Right lobe of liver (tissue), 6 donors: ENCODE data around the gene ZNF101. TPM values are rescaled to one million over a fixed set of nuclear protein-coding genes. Genes with fewer than 3 reads are reported as not detected.
"Not testable (repeated sequence)": the region's sequence is repeated elsewhere in the genome, so short reads cannot be mapped to it uniquely, and the experiment has no call there.

Experiments used
- ATAC-seq, 4 donors: fragments of 200-7000 bp; cut with Tn5 transposase; one replicate each; pipeline ENCODE4 v1.9.1; 2020; ENCODE audit warnings: mild to moderate bottlenecking in 4 of 4, moderate library complexity in 4 of 4
- DNase-seq, 3 donors: peaks; one replicate each; pipeline ENCODE4 v3.0.0-alpha.2; 2020
- H3K27ac ChIP-seq, 3 donors: fragments of 200-600 bp; one replicate each; pipeline ENCODE4 v1.8.0; 2022
- H3K27me3 ChIP-seq, 2 donors: fragments of 200-600 bp; one replicate each; pipeline ENCODE4 v1.8.0; 2022
- H3K36me3 ChIP-seq, 4 donors: fragments of 200-600 bp; sonication (generic) in 1 of 4; one replicate each; pipeline versions ENCODE4 v1.5.1 to v1.8.0; 2017 to 2022; ENCODE audit warnings: control low read depth in 1 of 4
- H3K4me1 ChIP-seq, 4 donors: fragments of 200-600 bp; sonication (generic) in 1 of 4; one replicate each; pipeline versions ENCODE4 v1.5.1 to v1.8.0; 2017 to 2022; ENCODE audit warnings: control low read depth in 1 of 4
- H3K4me3 ChIP-seq, 3 donors: fragments of 200-600 bp; one replicate each; pipeline ENCODE4 v1.8.0; 2022
- H3K9me3 ChIP-seq, 4 donors: fragments of 200-600 bp; sonication (generic) in 1 of 4; one replicate each; pipeline versions ENCODE4 v1.5.1 to v1.8.0; 2017 to 2022; ENCODE audit warnings: control low read depth in 1 of 4
- POLR2A ChIP-seq: fragments of 450-650 bp; IDR thresholded peaks from one replicate; pipeline ENCODE4 v1.6.1; 2017; ENCODE audit warnings: antibody characterized with exemption, mild to moderate bottlenecking
- whole genome bisulfite sequencing: methylation state at CpG from one replicate; pipeline ENCODE4 v1.1.6; 2018; ENCODE audit warnings: low coverage, low lambda C conversion rate; ENCODE audit not compliant: insufficient coverage; ENCODE audit errors: missing lambda C conversion rate; 5-methylcytosine and 5-hydroxymethylcytosine counted together
- intact Hi-C, 2 donors: fragments of 100-400 bp; cut with DNase I; formaldehyde crosslinking; loops; one replicate each; pipeline versions ENCODE4 v1.11.2 to v1.14.1; 2022
- total RNA-seq, 6 experiments: library from RNA; depleted of rRNA in 2 of 6; stranded (reverse); fragments of >200 nt in 2 of 6; fragmentation: NEBNext Ultra II Directional in 3 of 6; extraction: Animal tissue kit (Norgen Biotek cat#: 25700) in 3 of 6; gene quantifications; one replicate each; pipeline versions ENCODE4 v1.1.0 to v1.2.4, GENCODE V29; 2016 to 2023
- TF ChIP-seq, protein P1 (sequence below), 4 donors: fragments of 200-600 bp in 3 of 4; fragments of 450-650 bp in 1 of 4; IDR thresholded peaks; one replicate each; pipeline versions ENCODE4 v1.5.1 to v1.8.0; 2016 to 2022; ENCODE audit warnings: antibody characterized with exemption in 4 of 4, mild to moderate bottlenecking in 2 of 4
- donor health status: DM: no; HTN: yes; CAD: no.
- donor health status: DM: no; HTN: no; CAD: no.
- donor health status: DM: no; HTN: no; CAD: no.
- donor health status: DM: no; HTN: yes; CAD: no.
- donor health status: DM: no; HTN: yes; CAD: no.

The ZNF101 gene
- total RNA-seq, 6 experiments from 2014 or later, result 1.7 to 5.1 (median 3.0) TPM

DNA sequence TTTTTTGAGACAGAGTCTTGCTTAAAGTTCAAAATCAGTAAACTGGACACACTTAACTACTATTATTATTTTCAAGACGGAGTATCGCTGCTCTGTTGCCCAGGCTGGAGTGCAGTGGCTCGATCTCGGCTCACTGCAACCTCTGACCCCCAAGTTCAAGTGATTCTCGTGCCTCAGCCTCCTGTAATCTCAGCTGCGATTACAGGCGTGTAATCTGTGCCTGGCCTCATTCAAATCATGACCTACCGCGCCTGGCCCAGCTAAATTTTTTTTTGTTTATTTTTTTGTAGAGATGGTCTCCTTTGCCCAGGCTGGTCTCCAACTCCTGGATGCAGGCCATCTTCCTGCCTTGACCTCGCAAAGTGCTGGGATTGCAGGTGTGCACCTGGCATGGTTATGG lies 23.0 kb downstream of the ZNF101 start:
- intact Hi-C loops, result no loop called here

GRCh38 chr19:19696386-19696785 lies 27.7 kb downstream of the ZNF101 start:
- Histone ChIP-seq H3K9me3 (no peaks in the 10 kb centered on the region), H3K27me3 (no peaks in the 10 kb centered on the region), H3K4me3 (no peak overlapping the region), H3K27ac (no peak overlapping the region), H3K4me1 (no peaks in the 10 kb centered on the region), H3K36me3 (no peaks in the 10 kb centered on the region)
- intact Hi-C loops, result no loop called here
- ATAC-seq (no peak), DNase-seq (no peak)
- TF ChIP-seq, protein P1, sequence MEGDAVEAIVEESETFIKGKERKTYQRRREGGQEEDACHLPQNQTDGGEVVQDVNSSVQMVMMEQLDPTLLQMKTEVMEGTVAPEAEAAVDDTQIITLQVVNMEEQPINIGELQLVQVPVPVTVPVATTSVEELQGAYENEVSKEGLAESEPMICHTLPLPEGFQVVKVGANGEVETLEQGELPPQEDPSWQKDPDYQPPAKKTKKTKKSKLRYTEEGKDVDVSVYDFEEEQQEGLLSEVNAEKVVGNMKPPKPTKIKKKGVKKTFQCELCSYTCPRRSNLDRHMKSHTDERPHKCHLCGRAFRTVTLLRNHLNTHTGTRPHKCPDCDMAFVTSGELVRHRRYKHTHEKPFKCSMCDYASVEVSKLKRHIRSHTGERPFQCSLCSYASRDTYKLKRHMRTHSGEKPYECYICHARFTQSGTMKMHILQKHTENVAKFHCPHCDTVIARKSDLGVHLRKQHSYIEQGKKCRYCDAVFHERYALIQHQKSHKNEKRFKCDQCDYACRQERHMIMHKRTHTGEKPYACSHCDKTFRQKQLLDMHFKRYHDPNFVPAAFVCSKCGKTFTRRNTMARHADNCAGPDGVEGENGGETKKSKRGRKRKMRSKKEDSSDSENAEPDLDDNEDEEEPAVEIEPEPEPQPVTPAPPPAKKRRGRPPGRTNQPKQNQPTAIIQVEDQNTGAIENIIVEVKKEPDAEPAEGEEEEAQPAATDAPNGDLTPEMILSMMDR (IDR thresholded peaks at IDR 0.05), result no peak
- no peak for TF ChIP-seq POLR2A
- 71% methylated on average over 2 of the region's 2 CpGs for WGBS

More for the DNA sequence above, 23.0 kb downstream of the ZNF101 start:
- no peak for TF ChIP-seq POLR2A
- TF ChIP-seq, protein P1 (IDR thresholded peaks at IDR 0.05), result no peak
- DNase-seq (no peak), ATAC-seq (no peak)
- Histone ChIP-seq H3K9me3 (no peaks in the 10 kb centered on the region), H3K4me1 (no peaks in the 10 kb centered on the region), H3K27me3 (no peaks in the 10 kb centered on the region), H3K36me3 (no peaks in the 10 kb centered on the region), H3K27ac (no peak overlapping the region), H3K4me3 (no peak overlapping the region)
- WGBS, result 82% methylated on average over 6 of the region's 10 CpGs

GRCh38 chr19:19697589-19697988 lies 28.9 kb downstream of the ZNF101 start:
- DNase-seq (no peak), ATAC-seq (no peak)
- no peaks in the 10 kb centered on the region for H3K9me3 ChIP-seq
- intact Hi-C loops, result no loop called here
- H3K4me1 ChIP-seq, result no peaks in the 10 kb centered on the region
- no peak overlapping the region for H3K27ac ChIP-seq
- TF ChIP-seq, protein P1 (IDR thresholded peaks at IDR 0.05), result no peak
- TF ChIP-seq POLR2A, result no peak
- H3K4me3 ChIP-seq, result no peak overlapping the region
- no peaks in the 10 kb centered on the region for H3K27me3 ChIP-seq
- no peaks in the 10 kb centered on the region for H3K36me3 ChIP-seq
- 64% methylated on average over 5 of the region's 5 CpGs for WGBS

DNA sequence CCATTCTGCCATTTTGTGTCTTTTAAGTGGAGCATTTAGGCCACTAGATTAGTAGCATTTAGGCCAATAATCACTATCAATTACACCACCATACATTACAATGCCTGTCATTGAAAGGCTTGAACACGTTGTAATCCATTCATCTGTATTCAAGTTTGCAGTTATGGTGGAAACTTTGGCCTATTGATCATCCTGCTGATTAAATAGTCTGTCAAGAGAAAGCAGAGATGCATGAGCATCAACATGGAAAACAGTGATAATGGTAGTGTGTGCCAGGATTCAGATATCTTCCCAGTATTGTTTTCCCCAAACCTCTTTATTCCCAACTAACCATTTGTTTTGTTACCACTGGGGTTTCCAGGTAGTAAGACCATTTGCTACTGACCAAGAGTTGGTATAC lies 31.9 kb downstream of the ZNF101 start:
- H3K4me1 ChIP-seq, H3K9me3 ChIP-seq, H3K36me3 ChIP-seq, DNase-seq, H3K27ac ChIP-seq, H3K4me3 ChIP-seq, H3K27me3 ChIP-seq, intact Hi-C loops, ATAC-seq: not testable (repeated sequence)
- 92% methylated on average over 1 of the region's 1 CpG for WGBS

- DNase-seq (no peak), ATAC-seq (no peak)
- Histone ChIP-seq H3K4me1 (no peaks in the 10 kb centered on the region), H3K4me3 (no peak overlapping the region), H3K36me3 (no peaks in the 10 kb centered on the region), H3K27me3 (no peaks in the 10 kb centered on the region), H3K9me3 (peaks cover 0 to 5% (median 2%) of the 10 kb centered on the region in 4 donors), H3K27ac (no peak overlapping the region)
- intact Hi-C loops, result no loop called here
- no peak for TF ChIP-seq POLR2A
- TF ChIP-seq, protein P1 (IDR thresholded peaks at IDR 0.05), result no peak
- 70% methylated on average over 5 of the region's 6 CpGs for WGBS
These were observed 36.2 kb downstream of the ZNF101 start for GRCh38 chr19:19704836-19705235.
